ENCODE results near the gene CNPY4. TPM values are rescaled to one million over a fixed set of nuclear protein-coding genes. Genes with fewer than 3 reads are reported as not detected.

CNPY4 gene
- total and polyA plus RNA-seq, 10 of the 15 experiments (the other 5 are each of a cell fraction or from before 2014, with no cell fraction given), result 2.5 to 9.2 (median 6.8) TPM

GRCh38 chr7:100119072-100119969 lies at the start of gene CNPY4, which contains the start of gene TAF6 (continued):
- TF ChIP-seq, protein P1, sequence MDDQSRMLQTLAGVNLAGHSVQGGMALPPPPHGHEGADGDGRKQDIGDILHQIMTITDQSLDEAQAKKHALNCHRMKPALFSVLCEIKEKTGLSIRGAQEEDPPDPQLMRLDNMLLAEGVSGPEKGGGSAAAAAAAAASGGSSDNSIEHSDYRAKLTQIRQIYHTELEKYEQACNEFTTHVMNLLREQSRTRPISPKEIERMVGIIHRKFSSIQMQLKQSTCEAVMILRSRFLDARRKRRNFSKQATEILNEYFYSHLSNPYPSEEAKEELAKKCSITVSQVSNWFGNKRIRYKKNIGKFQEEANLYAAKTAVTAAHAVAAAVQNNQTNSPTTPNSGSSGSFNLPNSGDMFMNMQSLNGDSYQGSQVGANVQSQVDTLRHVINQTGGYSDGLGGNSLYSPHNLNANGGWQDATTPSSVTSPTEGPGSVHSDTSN (IDR thresholded peaks at IDR 0.05; ENCODE audit: insufficient replicate concordance, low read depth, low read length), result peak; percentile 53
- TF ChIP-seq ELK1 (IDR thresholded peaks at IDR 0.05; ENCODE audit: low read depth, low read length), result no peak
- no peak for TF ChIP-seq KAT2A (conservative IDR thresholded peaks at IDR 0.05; ENCODE audit: control insufficient read depth, low read depth, low read length)
- TF ChIP-seq DPF2 (IDR thresholded peaks at IDR 0.05), result 0 out of 2 replicates have a peak, but pooled peaks have one; percentile 22
- peak; percentile 18 for TF ChIP-seq LARP7 (IDR thresholded peaks at IDR 0.05)
- no peak for TF ChIP-seq RELA (IDR thresholded peaks at IDR 0.05; ENCODE audit: borderline replicate concordance, partially characterized antibody)
- TF ChIP-seq MEF2A (IDR thresholded peaks at IDR 0.05; ENCODE audit: insufficient read depth, low read depth, low read length), result no peak
- TF ChIP-seq, protein P2, sequence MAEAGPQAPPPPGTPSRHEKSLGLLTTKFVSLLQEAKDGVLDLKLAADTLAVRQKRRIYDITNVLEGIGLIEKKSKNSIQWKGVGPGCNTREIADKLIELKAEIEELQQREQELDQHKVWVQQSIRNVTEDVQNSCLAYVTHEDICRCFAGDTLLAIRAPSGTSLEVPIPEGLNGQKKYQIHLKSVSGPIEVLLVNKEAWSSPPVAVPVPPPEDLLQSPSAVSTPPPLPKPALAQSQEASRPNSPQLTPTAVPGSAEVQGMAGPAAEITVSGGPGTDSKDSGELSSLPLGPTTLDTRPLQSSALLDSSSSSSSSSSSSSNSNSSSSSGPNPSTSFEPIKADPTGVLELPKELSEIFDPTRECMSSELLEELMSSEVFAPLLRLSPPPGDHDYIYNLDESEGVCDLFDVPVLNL (IDR thresholded peaks at IDR 0.05; ENCODE audit: low read depth, low read length), result 0 out of 2 replicates have a peak, but pooled peaks have one; percentile 19
- TF ChIP-seq, protein P3, sequence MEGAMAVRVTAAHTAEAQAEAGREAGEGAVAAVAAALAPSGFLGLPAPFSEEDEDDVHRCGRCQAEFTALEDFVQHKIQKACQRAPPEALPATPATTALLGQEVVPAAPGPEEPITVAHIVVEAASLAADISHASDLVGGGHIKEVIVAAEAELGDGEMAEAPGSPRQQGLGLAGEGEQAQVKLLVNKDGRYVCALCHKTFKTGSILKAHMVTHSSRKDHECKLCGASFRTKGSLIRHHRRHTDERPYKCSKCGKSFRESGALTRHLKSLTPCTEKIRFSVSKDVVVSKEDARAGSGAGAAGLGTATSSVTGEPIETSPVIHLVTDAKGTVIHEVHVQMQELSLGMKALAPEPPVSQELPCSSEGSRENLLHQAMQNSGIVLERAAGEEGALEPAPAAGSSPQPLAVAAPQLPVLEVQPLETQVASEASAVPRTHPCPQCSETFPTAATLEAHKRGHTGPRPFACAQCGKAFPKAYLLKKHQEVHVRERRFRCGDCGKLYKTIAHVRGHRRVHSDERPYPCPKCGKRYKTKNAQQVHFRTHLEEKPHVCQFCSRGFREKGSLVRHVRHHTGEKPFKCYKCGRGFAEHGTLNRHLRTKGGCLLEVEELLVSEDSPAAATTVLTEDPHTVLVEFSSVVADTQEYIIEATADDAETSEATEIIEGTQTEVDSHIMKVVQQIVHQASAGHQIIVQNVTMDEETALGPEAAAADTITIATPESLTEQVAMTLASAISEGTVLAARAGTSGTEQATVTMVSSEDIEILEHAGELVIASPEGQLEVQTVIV (IDR thresholded peaks at IDR 0.05; ENCODE audit: borderline replicate concordance, partially characterized antibody), result no peak
- 0 out of 2 replicates have a peak, but pooled peaks have one; percentile 39 for TF ChIP-seq ASH2L (IDR thresholded peaks at IDR 0.05; ENCODE audit: borderline replicate concordance, low read depth)
- no peak for TF ChIP-seq STAT3 (IDR thresholded peaks at IDR 0.05; ENCODE audit: low read depth, low read length)
- TF ChIP-seq BCLAF1 (IDR thresholded peaks at IDR 0.05), result no peak
- TF ChIP-seq POU2F2 (IDR thresholded peaks at IDR 0.05; ENCODE audit: borderline replicate concordance, low read depth, low read length), result no peak
- 0 out of 2 replicates have a peak, but pooled peaks have one; percentile 3 for TF ChIP-seq WRNIP1 (IDR thresholded peaks at IDR 0.05; ENCODE audit: borderline replicate concordance, low read depth, low read length)
- no peak for TF ChIP-seq ZBED1 (IDR thresholded peaks at IDR 0.05; ENCODE audit: borderline replicate concordance)
- peak; percentile 98 for TF ChIP-seq RB1 (IDR thresholded peaks at IDR 0.05; ENCODE audit: borderline replicate concordance)
- TF ChIP-seq ZNF207 (IDR thresholded peaks at IDR 0.05; ENCODE audit: borderline replicate concordance), result peak; percentile 78; the same call in 1 of the 2 replicates
- no peak; the same call in 1 of the 2 replicates for TF ChIP-seq CREB1 (IDR thresholded peaks at IDR 0.05; ENCODE audit: low read depth)
- TF ChIP-seq POLR2A (IDR thresholded peaks at IDR 0.05; ENCODE audit: low read depth, low read length), result peak; percentile 86
- no peak; the same call in 1 of the 2 replicates for TF ChIP-seq FOXM1 (IDR thresholded peaks at IDR 0.05; ENCODE audit: low read depth, low read length)

Data from GM12878 (cell line).